AG09319 (cell line): Measurements from ENCODE around the gene SLC7A9.

Experiments
- DNase-seq: peaks from one replicate; pipeline ENCODE4 v3.0.0-alpha.2; 2010; ENCODE audit warnings: low read depth; ENCODE audit errors: extremely low read depth
- TF ChIP-seq, protein P1 (sequence below): IDR thresholded peaks from 2 replicates; pipeline ENCODE4 v1.5.1; 2011; ENCODE audit warnings: low read depth, mild to moderate bottlenecking, inconsistent platforms, low read length, moderate library complexity

SLC7A9 gene

DNA sequence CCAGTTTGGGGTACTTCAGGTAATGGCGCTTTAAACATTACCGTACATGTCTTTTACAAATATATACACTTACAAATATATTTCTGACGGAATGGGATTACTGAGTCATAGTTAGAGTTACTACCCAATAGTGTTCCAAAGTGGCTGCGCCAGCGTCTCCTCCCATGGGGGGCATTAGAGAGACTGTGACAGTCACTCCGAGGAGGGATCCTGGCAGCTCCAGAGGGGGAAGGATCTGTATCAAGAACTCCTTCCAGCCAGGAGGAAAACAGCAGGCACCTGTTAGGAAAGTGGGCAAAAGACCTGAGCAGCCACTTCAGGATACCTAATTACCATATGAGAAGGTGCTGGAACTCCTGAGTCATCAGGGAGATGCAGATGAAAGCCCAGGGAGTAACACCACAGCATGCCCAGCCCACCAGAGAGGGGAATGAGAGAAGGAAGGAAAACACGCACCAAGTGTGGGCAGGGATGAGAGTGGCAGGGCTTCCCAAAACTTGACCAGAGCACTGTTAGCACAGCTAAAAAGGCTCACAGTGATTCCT is 52.9 kb downstream of the SLC7A9 start:
- TF ChIP-seq, protein P1, sequence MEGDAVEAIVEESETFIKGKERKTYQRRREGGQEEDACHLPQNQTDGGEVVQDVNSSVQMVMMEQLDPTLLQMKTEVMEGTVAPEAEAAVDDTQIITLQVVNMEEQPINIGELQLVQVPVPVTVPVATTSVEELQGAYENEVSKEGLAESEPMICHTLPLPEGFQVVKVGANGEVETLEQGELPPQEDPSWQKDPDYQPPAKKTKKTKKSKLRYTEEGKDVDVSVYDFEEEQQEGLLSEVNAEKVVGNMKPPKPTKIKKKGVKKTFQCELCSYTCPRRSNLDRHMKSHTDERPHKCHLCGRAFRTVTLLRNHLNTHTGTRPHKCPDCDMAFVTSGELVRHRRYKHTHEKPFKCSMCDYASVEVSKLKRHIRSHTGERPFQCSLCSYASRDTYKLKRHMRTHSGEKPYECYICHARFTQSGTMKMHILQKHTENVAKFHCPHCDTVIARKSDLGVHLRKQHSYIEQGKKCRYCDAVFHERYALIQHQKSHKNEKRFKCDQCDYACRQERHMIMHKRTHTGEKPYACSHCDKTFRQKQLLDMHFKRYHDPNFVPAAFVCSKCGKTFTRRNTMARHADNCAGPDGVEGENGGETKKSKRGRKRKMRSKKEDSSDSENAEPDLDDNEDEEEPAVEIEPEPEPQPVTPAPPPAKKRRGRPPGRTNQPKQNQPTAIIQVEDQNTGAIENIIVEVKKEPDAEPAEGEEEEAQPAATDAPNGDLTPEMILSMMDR = no peak

DNA sequence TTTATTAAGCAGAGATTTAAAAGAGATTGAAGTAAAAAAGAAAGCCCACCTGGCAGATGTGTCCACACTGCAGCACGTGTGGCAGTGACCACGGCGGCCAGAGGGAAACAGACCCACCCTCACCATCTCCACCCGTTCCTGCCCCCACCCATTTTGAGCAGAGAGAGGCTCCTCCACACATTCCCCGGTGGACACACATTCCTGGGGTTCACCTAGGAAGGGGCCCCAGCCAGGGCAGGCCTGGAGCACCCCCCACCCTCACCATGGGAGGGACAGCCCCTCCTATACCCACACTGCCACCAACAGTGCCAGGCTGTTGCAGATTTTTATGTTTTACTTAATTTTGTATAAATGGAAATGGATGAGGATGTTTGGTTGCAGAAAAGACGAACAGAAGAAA is 54.9 kb downstream of the SLC7A9 start:
- DNase-seq = no peak
- TF ChIP-seq, protein P1 = no peak

More for the DNA sequence above, 52.9 kb downstream of the SLC7A9 start:
- DNase-seq = no peak

- TF ChIP-seq, protein P1 = no peak
- DNase-seq = no peak
Observed at GRCh38 chr19:32813862-32814425, 55.6 kb downstream of the SLC7A9 start.

- TF ChIP-seq, protein P1 = no peak
- no peak for DNase-seq
Observed at GRCh38 chr19:32812571-32812970, 57.0 kb downstream of the SLC7A9 start.

DNA sequence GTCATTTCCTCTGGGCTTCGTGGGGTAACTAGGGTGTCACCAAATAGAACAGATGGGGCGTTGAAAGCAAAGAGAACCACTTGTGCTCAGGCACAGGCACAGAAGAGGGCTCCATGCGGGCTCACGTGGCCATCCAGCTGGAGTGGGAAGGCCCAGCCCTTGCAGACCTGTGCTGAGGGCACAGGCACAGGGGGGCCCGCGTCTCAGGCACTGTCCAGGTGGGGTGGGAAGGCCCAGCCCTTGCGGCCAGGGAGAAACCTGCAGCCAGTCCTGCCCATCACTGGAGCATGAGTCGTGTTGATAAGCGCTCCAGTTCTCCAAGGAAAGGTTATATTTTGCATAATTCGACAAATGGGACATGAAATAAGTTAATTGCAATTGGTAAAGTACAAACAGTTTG is 57.5 kb downstream of the SLC7A9 start:
- TF ChIP-seq, protein P1 = no peak

GRCh38 chr19:32811151-32811550 is 58.4 kb downstream of the SLC7A9 start:
- no peak for DNase-seq
- TF ChIP-seq, protein P1 = no peak

More for the DNA sequence above, 57.5 kb downstream of the SLC7A9 start:
- DNase-seq = no peak

GRCh38 chr19:32810452-32810851 is 59.1 kb downstream of the SLC7A9 start:
- TF ChIP-seq, protein P1 = no peak
- DNase-seq = no peak
